GM06990 (cell line): ENCODE data around the gene TBC1D10A.
A peak's percentile ranks its signal among the peaks of the same experiment; 100 is the strongest.

ENCODE experiments used
- DNase-seq: peaks from one replicate; pipeline ENCODE4 v3.0.0-alpha.2; 2011; ENCODE audit not compliant: insufficient read length; ENCODE audit errors: extremely low read depth
- H3K27me3 ChIP-seq: replicated peaks from 2 replicates; pipeline ENCODE4 v1.6.0; 2011; ENCODE audit warnings: low read length; ENCODE audit not compliant: control insufficient read depth, insufficient read depth
- H3K36me3 ChIP-seq: 2 replicates; pipeline ENCODE4 v1.5.1; 2011; ENCODE audit warnings: low read length; ENCODE audit not compliant: control insufficient read depth, insufficient read depth
- H3K4me3 ChIP-seq: replicated peaks from 2 replicates; pipeline ENCODE4 v1.5.1; 2011; ENCODE audit warnings: low read depth, mild to moderate bottlenecking, control low read depth, low read length
- TF ChIP-seq, protein P1 (sequence below): IDR thresholded peaks from 2 replicates; pipeline ENCODE4 v1.5.1; 2011; ENCODE audit warnings: low read length, control low read depth, mild to moderate bottlenecking, inconsistent platforms; ENCODE audit not compliant: insufficient read depth, poor library complexity, severe bottlenecking

The TBC1D10A gene

GRCh38 chr22:30287648-30288418, 38.9 kb downstream of the TBC1D10A start:
- TF ChIP-seq, protein P1, sequence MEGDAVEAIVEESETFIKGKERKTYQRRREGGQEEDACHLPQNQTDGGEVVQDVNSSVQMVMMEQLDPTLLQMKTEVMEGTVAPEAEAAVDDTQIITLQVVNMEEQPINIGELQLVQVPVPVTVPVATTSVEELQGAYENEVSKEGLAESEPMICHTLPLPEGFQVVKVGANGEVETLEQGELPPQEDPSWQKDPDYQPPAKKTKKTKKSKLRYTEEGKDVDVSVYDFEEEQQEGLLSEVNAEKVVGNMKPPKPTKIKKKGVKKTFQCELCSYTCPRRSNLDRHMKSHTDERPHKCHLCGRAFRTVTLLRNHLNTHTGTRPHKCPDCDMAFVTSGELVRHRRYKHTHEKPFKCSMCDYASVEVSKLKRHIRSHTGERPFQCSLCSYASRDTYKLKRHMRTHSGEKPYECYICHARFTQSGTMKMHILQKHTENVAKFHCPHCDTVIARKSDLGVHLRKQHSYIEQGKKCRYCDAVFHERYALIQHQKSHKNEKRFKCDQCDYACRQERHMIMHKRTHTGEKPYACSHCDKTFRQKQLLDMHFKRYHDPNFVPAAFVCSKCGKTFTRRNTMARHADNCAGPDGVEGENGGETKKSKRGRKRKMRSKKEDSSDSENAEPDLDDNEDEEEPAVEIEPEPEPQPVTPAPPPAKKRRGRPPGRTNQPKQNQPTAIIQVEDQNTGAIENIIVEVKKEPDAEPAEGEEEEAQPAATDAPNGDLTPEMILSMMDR: peak; percentile 73
- DNase-seq: peak; percentile 77
- Histone ChIP-seq H3K27me3 (no peaks in the 10 kb centered on the region), H3K36me3 (peaks cover 11% of the 10 kb centered on the region), H3K4me3 (peak overlapping the region; percentile 75)

- H3K4me3 ChIP-seq: no peak overlapping the region
- H3K27me3 ChIP-seq: no peaks in the 10 kb centered on the region
- TF ChIP-seq, protein P1: peak; percentile 96
- H3K36me3 ChIP-seq: peaks cover 4% of the 10 kb centered on the region
- DNase-seq: peak; percentile 79
These were observed 39.7 kb downstream of the TBC1D10A start for GRCh38 chr22:30286813-30287647.

DNA sequence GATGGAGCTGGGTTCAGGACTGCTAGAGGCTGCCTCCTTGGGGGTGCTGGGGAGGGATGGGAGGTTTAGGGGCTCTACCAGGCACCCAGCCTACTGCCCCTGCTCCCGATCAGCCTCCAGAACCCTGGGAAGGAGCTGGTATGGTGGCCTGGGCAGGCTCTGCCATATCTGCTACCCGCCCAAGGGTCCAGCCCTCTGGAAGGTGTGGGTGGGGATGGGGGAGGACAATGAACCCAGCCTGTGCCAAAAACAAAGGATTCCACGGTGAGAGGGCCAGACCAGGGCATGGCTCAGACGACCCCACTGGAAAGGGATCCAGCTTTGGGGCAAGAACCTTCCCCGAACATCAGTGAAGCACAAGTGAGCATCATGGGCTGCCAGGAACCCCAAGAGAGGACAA, 40.4 kb downstream of the TBC1D10A start:
- H3K4me3 ChIP-seq: no peak overlapping the region
- no peak for DNase-seq
- H3K27me3 ChIP-seq: no peaks in the 10 kb centered on the region
- H3K36me3 ChIP-seq: peaks cover 3% of the 10 kb centered on the region
- TF ChIP-seq, protein P1: no peak

DNA sequence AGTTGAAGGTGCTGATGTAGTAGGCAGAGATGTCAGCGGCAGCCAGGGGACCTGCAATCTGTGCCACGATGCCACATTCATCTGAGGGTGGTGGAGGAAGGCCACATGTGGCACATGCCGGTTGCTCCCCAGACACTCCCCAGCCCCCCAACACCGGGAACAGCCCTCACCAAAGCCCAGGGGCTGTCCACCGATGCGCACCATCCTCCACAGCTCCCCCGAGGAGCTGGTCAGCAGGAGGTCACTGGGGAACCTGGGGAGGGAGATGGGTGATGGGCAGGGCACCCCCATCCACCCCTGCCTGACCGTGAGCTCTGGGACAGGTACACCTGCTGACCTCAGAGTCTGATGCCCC, 40.9 kb downstream of the TBC1D10A start:
- TF ChIP-seq, protein P1: no peak
- H3K4me3 ChIP-seq: no peak overlapping the region
- no peaks in the 10 kb centered on the region for H3K27me3 ChIP-seq
- no peaks in the 10 kb centered on the region for H3K36me3 ChIP-seq
- no peak for DNase-seq

- no peak for DNase-seq
- Histone ChIP-seq H3K27me3 (no peaks in the 10 kb centered on the region), H3K4me3 (no peak overlapping the region), H3K36me3 (no peaks in the 10 kb centered on the region)
- TF ChIP-seq, protein P1: no peak
These were observed 41.4 kb downstream of the TBC1D10A start for GRCh38 chr22:30285176-30285845.
